Neural progenitor cell (in vitro differentiated cells): ENCODE data around the gene NDUFS4. TPM values are rescaled to one million over a fixed set of nuclear protein-coding genes. Genes with fewer than 3 reads are reported as not detected.

Experiments
- DNase-seq: peaks from one replicate; pipeline ENCODE4 v3.0.0-alpha.2; 2016; ENCODE audit warnings: low spot score
- H2AFZ ChIP-seq: fragments of 200-600 bp; sonication (generic); replicated peaks from 2 replicates; pipeline ENCODE4 v1.6.1; 2016; ENCODE audit warnings: antibody characterized with exemption
- H3F3A ChIP-seq: fragments of 200-600 bp; sonication (generic); 2 replicates; pipeline ENCODE4 v1.6.1; 2016; ENCODE audit warnings: antibody characterized with exemption, low read depth
- H3K27ac ChIP-seq: fragments of 200-600 bp; sonication (generic); 2 replicates; pipeline ENCODE4 v1.5.1; 2016; ENCODE audit warnings: mild to moderate bottlenecking
- H3K27me3 ChIP-seq: fragments of 200-600 bp; sonication (generic); 2 replicates; pipeline ENCODE4 v1.6.1; 2016; ENCODE audit warnings: mild to moderate bottlenecking, moderate library complexity
- H3K36me3 ChIP-seq: fragments of 200-600 bp; sonication (generic); 2 replicates; pipeline ENCODE4 v1.5.1; 2016
- H3K4me1 ChIP-seq: fragments of 200-600 bp; sonication (generic); 2 replicates; pipeline ENCODE4 v1.6.1; 2016; ENCODE audit warnings: mixed run types
- H3K4me2 ChIP-seq: fragments of 200-600 bp; sonication (generic); 2 replicates; pipeline ENCODE4 v1.6.1; 2016
- H3K4me3 ChIP-seq: fragments of 200-600 bp; sonication (generic); 2 replicates; pipeline ENCODE4 v1.5.1; 2016
- H3K79me2 ChIP-seq: fragments of 200-600 bp; sonication (generic); 2 replicates; pipeline ENCODE4 v1.6.1; 2016; ENCODE audit warnings: low read depth
- H3K9ac ChIP-seq: fragments of 200-600 bp; sonication (generic); 2 replicates; pipeline ENCODE4 v1.6.1; 2016
- H3K9me3 ChIP-seq: fragments of 200-600 bp; sonication (generic); 2 replicates; pipeline ENCODE4 v1.5.1; 2016; ENCODE audit warnings: low read depth
- H4K20me1 ChIP-seq: fragments of 200-600 bp; sonication (generic); 2 replicates; pipeline ENCODE4 v1.6.1; 2016; ENCODE audit warnings: low read depth
- H3K27ac Mint-ChIP-seq: 3 replicates; pipeline ENCODE4 v1.8.0; 2021; ENCODE audit warnings: mixed read lengths
- H3K27me3 Mint-ChIP-seq: 2 replicates; pipeline ENCODE4 v1.8.0; 2022; ENCODE audit warnings: low read depth, mild to moderate bottlenecking, inconsistent platforms, moderate library complexity, mixed read lengths; ENCODE audit not compliant: insufficient read depth
- H3K36me3 Mint-ChIP-seq: 3 replicates; pipeline ENCODE4 v1.8.0; 2021; ENCODE audit warnings: mixed read lengths
- H3K4me1 Mint-ChIP-seq: 3 replicates; pipeline ENCODE4 v1.8.0; 2021; ENCODE audit warnings: mixed read lengths
- H3K4me3 Mint-ChIP-seq: 3 replicates; pipeline ENCODE4 v1.8.0; 2021; ENCODE audit warnings: mild to moderate bottlenecking, moderate library complexity, mixed read lengths
- H3K9me3 Mint-ChIP-seq: 3 replicates; pipeline ENCODE4 v1.8.0; 2020; ENCODE audit warnings: mixed read lengths
- EZH2 ChIP-seq: fragments of 200-600 bp; sonication (generic); IDR thresholded peaks from 2 replicates; pipeline ENCODE4 v1.6.1; 2017; ENCODE audit warnings: antibody characterized with exemption, mild to moderate bottlenecking, moderate library complexity
- EZH2phosphoT487 ChIP-seq: fragments of 200-600 bp; sonication (generic); IDR thresholded peaks from 2 replicates; pipeline ENCODE4 v1.6.1; 2017; ENCODE audit warnings: antibody characterized with exemption
- total RNA-seq: library from RNA; depleted of rRNA; stranded (reverse); fragments of >200 nt; gene quantifications from 2 replicates; pipeline ENCODE4 v1.2.3, GENCODE V29; 2015; ENCODE audit warnings: low replicate concordance
- TF ChIP-seq, protein P1 (sequence below): fragments of 200-600 bp; sonication (generic); IDR thresholded peaks from 2 replicates; pipeline ENCODE4 v1.5.1; 2017; ENCODE audit warnings: antibody characterized with exemption, mild to moderate bottlenecking

NDUFS4 gene
- total RNA-seq, 1 donor from 2014 or later: 183 TPM

- H4K20me1 ChIP-seq: no peaks in the 10 kb centered on the region
- no peaks in the 10 kb centered on the region for H3K79me2 ChIP-seq
- H3K4me3 Mint-ChIP-seq: no peak overlapping the region
- no peak overlapping the region for H3K4me2 ChIP-seq
- H3K4me1 ChIP-seq: peaks cover 8% of the 10 kb centered on the region
- H3K9ac ChIP-seq: no peak overlapping the region
- H3K36me3 Mint-ChIP-seq: no peaks in the 10 kb centered on the region
- H3K4me3 ChIP-seq: no peak overlapping the region
- no peaks in the 10 kb centered on the region for H3K27me3 ChIP-seq
- H3K27me3 Mint-ChIP-seq: no peaks in the 10 kb centered on the region
- H3K27ac ChIP-seq: no peak overlapping the region
- DNase-seq: no peak
- no peaks in the 10 kb centered on the region for H3F3A ChIP-seq
- TF ChIP-seq EZH2 (no peak), EZH2phosphoT487 (no peak)
- TF ChIP-seq, protein P1, sequence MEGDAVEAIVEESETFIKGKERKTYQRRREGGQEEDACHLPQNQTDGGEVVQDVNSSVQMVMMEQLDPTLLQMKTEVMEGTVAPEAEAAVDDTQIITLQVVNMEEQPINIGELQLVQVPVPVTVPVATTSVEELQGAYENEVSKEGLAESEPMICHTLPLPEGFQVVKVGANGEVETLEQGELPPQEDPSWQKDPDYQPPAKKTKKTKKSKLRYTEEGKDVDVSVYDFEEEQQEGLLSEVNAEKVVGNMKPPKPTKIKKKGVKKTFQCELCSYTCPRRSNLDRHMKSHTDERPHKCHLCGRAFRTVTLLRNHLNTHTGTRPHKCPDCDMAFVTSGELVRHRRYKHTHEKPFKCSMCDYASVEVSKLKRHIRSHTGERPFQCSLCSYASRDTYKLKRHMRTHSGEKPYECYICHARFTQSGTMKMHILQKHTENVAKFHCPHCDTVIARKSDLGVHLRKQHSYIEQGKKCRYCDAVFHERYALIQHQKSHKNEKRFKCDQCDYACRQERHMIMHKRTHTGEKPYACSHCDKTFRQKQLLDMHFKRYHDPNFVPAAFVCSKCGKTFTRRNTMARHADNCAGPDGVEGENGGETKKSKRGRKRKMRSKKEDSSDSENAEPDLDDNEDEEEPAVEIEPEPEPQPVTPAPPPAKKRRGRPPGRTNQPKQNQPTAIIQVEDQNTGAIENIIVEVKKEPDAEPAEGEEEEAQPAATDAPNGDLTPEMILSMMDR: no peak
- H3K9me3 ChIP-seq: peaks cover 9% of the 10 kb centered on the region
- H3K9me3 Mint-ChIP-seq: peaks cover 11% of the 10 kb centered on the region
- H2AFZ ChIP-seq: no peak overlapping the region
- H3K36me3 ChIP-seq: no peaks in the 10 kb centered on the region
- H3K4me1 Mint-ChIP-seq: no peaks in the 10 kb centered on the region
- no peak overlapping the region for H3K27ac Mint-ChIP-seq
Observed at GRCh38 chr5:53555160-53555559, 5.3 kb upstream of the NDUFS4 start.

GRCh38 chr5:53556001-53556400 lies 4.4 kb upstream of the NDUFS4 start:
- peaks cover 11% of the 10 kb centered on the region for H3K9me3 Mint-ChIP-seq
- TF ChIP-seq EZH2 (no peak), EZH2phosphoT487 (no peak)
- TF ChIP-seq, protein P1: no peak
- H3F3A ChIP-seq: peaks cover 5% of the 10 kb centered on the region
- H3K27me3 ChIP-seq: no peaks in the 10 kb centered on the region
- H4K20me1 ChIP-seq: no peaks in the 10 kb centered on the region
- H3K27ac ChIP-seq: no peak overlapping the region
- no peaks in the 10 kb centered on the region for H3K4me1 Mint-ChIP-seq
- H3K36me3 Mint-ChIP-seq: no peaks in the 10 kb centered on the region
- H3K27ac Mint-ChIP-seq: no peak overlapping the region
- no peak for DNase-seq
- H3K9me3 ChIP-seq: peaks cover 9% of the 10 kb centered on the region
- no peaks in the 10 kb centered on the region for H3K36me3 ChIP-seq
- no peak overlapping the region for H3K9ac ChIP-seq
- H3K4me2 ChIP-seq: no peak overlapping the region
- H3K27me3 Mint-ChIP-seq: no peaks in the 10 kb centered on the region
- no peak overlapping the region for H3K4me3 Mint-ChIP-seq
- no peak overlapping the region for H3K4me3 ChIP-seq
- no peak overlapping the region for H2AFZ ChIP-seq
- H3K79me2 ChIP-seq: peaks cover 5% of the 10 kb centered on the region
- peaks cover 10% of the 10 kb centered on the region for H3K4me1 ChIP-seq

- no peak overlapping the region for H3K27ac Mint-ChIP-seq
- H3K9ac ChIP-seq: no peak overlapping the region
- peaks cover 11% of the 10 kb centered on the region for H3K9me3 Mint-ChIP-seq
- no peaks in the 10 kb centered on the region for H3K27me3 ChIP-seq
- no peak for TF ChIP-seq EZH2
- TF ChIP-seq EZH2phosphoT487: no peak
- TF ChIP-seq, protein P1: no peak
- no peaks in the 10 kb centered on the region for H3K27me3 Mint-ChIP-seq
- no peak overlapping the region for H3K4me3 ChIP-seq
- no peak for DNase-seq
- peaks cover 14% of the 10 kb centered on the region for H3K4me1 ChIP-seq
- no peak overlapping the region for H3K4me3 Mint-ChIP-seq
- peaks cover 9% of the 10 kb centered on the region for H3K9me3 ChIP-seq
- no peaks in the 10 kb centered on the region for H3K36me3 ChIP-seq
- H3K27ac ChIP-seq: no peak overlapping the region
- H3K79me2 ChIP-seq: peaks cover 19% of the 10 kb centered on the region
- peaks cover 10% of the 10 kb centered on the region for H3F3A ChIP-seq
- H2AFZ ChIP-seq: no peak overlapping the region
- H3K4me2 ChIP-seq: no peak overlapping the region
- peaks cover 5% of the 10 kb centered on the region for H3K4me1 Mint-ChIP-seq
- H3K36me3 Mint-ChIP-seq: peaks cover 5% of the 10 kb centered on the region
- no peaks in the 10 kb centered on the region for H4K20me1 ChIP-seq
Observed at GRCh38 chr5:53557386-53557785, 3.1 kb upstream of the NDUFS4 start.
